ACC112 (cell line): ENCODE results near the gene CFDP1.
"Not testable (repeated sequence)": the region's sequence is repeated elsewhere in the genome, so short reads cannot be mapped to it uniquely, and the experiment has no call there.

ENCODE experiments used
- H2AFZ ChIP-seq: fragments of 200-600 bp; sonication (generic); one replicate; pipeline ENCODE4 v1.6.0; 2017; ENCODE audit warnings: antibody characterized with exemption, low read length; ENCODE audit not compliant: unreplicated experiment
- H3K27ac ChIP-seq: fragments of 200-600 bp; sonication (generic); 2 replicates; pipeline ENCODE4 v1.5.1; 2014; ENCODE audit warnings: low read depth, mild to moderate bottlenecking, antibody characterized with exemption, low read length, moderate library complexity
- H3K27me3 ChIP-seq: fragments of 200-600 bp; sonication (generic); 2 replicates; pipeline ENCODE4 v1.6.1; 2014; ENCODE audit warnings: mild to moderate bottlenecking, antibody characterized with exemption, low read length, moderate library complexity, mixed read lengths; ENCODE audit not compliant: insufficient read depth
- H3K36me3 ChIP-seq: fragments of 200-600 bp; sonication (generic); 2 replicates; pipeline ENCODE4 v1.6.1; 2016; ENCODE audit warnings: mild to moderate bottlenecking, antibody characterized with exemption, low read length, moderate library complexity, mixed read lengths; ENCODE audit not compliant: insufficient read depth
- H3K4me1 ChIP-seq: fragments of 200-600 bp; sonication (generic); one replicate; pipeline ENCODE4 v1.6.1; 2016; ENCODE audit warnings: low read length, mixed read lengths; ENCODE audit not compliant: insufficient read depth, unreplicated experiment, control insufficient read depth
- H3K4me3 ChIP-seq: fragments of 200-600 bp; sonication (generic); 2 replicates; pipeline ENCODE4 v1.5.1; 2014; ENCODE audit warnings: mild to moderate bottlenecking, low read depth, low read length
- H3K79me2 ChIP-seq: fragments of 200-600 bp; sonication (generic); one replicate; pipeline ENCODE4 v1.6.0; 2016; ENCODE audit warnings: low read length; ENCODE audit not compliant: control insufficient read depth, unreplicated experiment, insufficient read depth

CFDP1 gene

GRCh38 chr16:75293173-75293572 is 140.1 kb downstream of the CFDP1 start:
- Histone ChIP-seq H3K79me2 (no peaks in the 10 kb centered on the region), H3K36me3 (peaks cover 6% of the 10 kb centered on the region; the same call in 1 of the 2 replicates), H3K27me3 (no peaks in the 10 kb centered on the region), H3K4me1 (peaks cover 11% of the 10 kb centered on the region), H3K27ac (no peak overlapping the region), H3K4me3 (no peak overlapping the region), H2AFZ (no peak overlapping the region)

GRCh38 chr16:75292691-75293090 is 140.6 kb downstream of the CFDP1 start:
- no peaks in the 10 kb centered on the region for H3K79me2 ChIP-seq
- no peaks in the 10 kb centered on the region for H3K27me3 ChIP-seq
- no peak overlapping the region for H3K27ac ChIP-seq
- H3K4me1 ChIP-seq: peaks cover 16% of the 10 kb centered on the region
- no peak overlapping the region for H2AFZ ChIP-seq
- no peak overlapping the region for H3K4me3 ChIP-seq
- peaks cover 6% of the 10 kb centered on the region; the same call in 1 of the 2 replicates for H3K36me3 ChIP-seq

- Histone ChIP-seq H3K27me3 (no peaks in the 10 kb centered on the region), H3K36me3 (no peaks in the 10 kb centered on the region), H3K4me3 (no peak overlapping the region), H3K79me2 (no peaks in the 10 kb centered on the region), H2AFZ (no peak overlapping the region), H3K4me1 (peaks cover 17% of the 10 kb centered on the region), H3K27ac (peak overlapping the region; percentile 47)
These were observed 144.1 kb downstream of the CFDP1 start for GRCh38 chr16:75289189-75289588.

- Histone ChIP-seq H3K36me3 (no peaks in the 10 kb centered on the region), H3K27ac (peak overlapping the region; percentile 47), H2AFZ (no peak overlapping the region), H3K79me2 (no peaks in the 10 kb centered on the region), H3K27me3 (no peaks in the 10 kb centered on the region), H3K4me1 (peaks cover 17% of the 10 kb centered on the region), H3K4me3 (no peak overlapping the region)
These were observed 144.6 kb downstream of the CFDP1 start for GRCh38 chr16:75288596-75289120.

GRCh38 chr16:75288181-75288580 is 145.1 kb downstream of the CFDP1 start:
- H3K36me3 ChIP-seq: no peaks in the 10 kb centered on the region
- H3K27me3 ChIP-seq: no peaks in the 10 kb centered on the region
- no peak overlapping the region for H3K4me3 ChIP-seq
- no peak overlapping the region for H2AFZ ChIP-seq
- no peaks in the 10 kb centered on the region for H3K79me2 ChIP-seq
- H3K4me1 ChIP-seq: peaks cover 17% of the 10 kb centered on the region
- no peak overlapping the region for H3K27ac ChIP-seq

GRCh38 chr16:75287708-75288107 is 145.6 kb downstream of the CFDP1 start:
- no peaks in the 10 kb centered on the region for H3K36me3 ChIP-seq
- H3K4me1 ChIP-seq: peaks cover 17% of the 10 kb centered on the region
- H3K27ac ChIP-seq: no peak overlapping the region
- no peaks in the 10 kb centered on the region for H3K79me2 ChIP-seq
- H3K4me3 ChIP-seq: no peak overlapping the region
- H3K27me3 ChIP-seq: no peaks in the 10 kb centered on the region
- H2AFZ ChIP-seq: no peak overlapping the region

- Histone ChIP-seq H3K27ac (no peak overlapping the region), H3K4me1 (peaks cover 17% of the 10 kb centered on the region), H2AFZ (no peak overlapping the region), H3K27me3 (no peaks in the 10 kb centered on the region), H3K4me3 (no peak overlapping the region), H3K36me3 (no peaks in the 10 kb centered on the region), H3K79me2 (no peaks in the 10 kb centered on the region)
These were observed 146.9 kb downstream of the CFDP1 start for GRCh38 chr16:75286389-75286788.

- Histone ChIP-seq H3K27ac (no peak overlapping the region), H3K4me1 (peaks cover under 1% of the 10 kb centered on the region), H3K79me2 (no peaks in the 10 kb centered on the region), H3K4me3 (no peak overlapping the region), H2AFZ (no peak overlapping the region), H3K36me3 (no peaks in the 10 kb centered on the region), H3K27me3 (no peaks in the 10 kb centered on the region)
These were observed 150.6 kb downstream of the CFDP1 start for GRCh38 chr16:75282466-75283281.

GRCh38 chr16:75281826-75282225 is 151.5 kb downstream of the CFDP1 start:
- no peak overlapping the region for H3K27ac ChIP-seq
- no peaks in the 10 kb centered on the region for H3K79me2 ChIP-seq
- no peak overlapping the region for H2AFZ ChIP-seq
- H3K27me3 ChIP-seq: no peaks in the 10 kb centered on the region
- H3K4me1 ChIP-seq: no peaks in the 10 kb centered on the region
- no peaks in the 10 kb centered on the region for H3K36me3 ChIP-seq
- H3K4me3 ChIP-seq: no peak overlapping the region

- H3K79me2 ChIP-seq, H3K27ac ChIP-seq, H2AFZ ChIP-seq, H3K4me3 ChIP-seq, H3K4me1 ChIP-seq, H3K36me3 ChIP-seq, H3K27me3 ChIP-seq: not testable (repeated sequence)
These were observed 152.3 kb downstream of the CFDP1 start for GRCh38 chr16:75281009-75281408.

- Histone ChIP-seq H3K27ac (no peak overlapping the region), H2AFZ (no peak overlapping the region), H3K4me1 (no peaks in the 10 kb centered on the region), H3K79me2 (no peaks in the 10 kb centered on the region), H3K27me3 (no peaks in the 10 kb centered on the region), H3K36me3 (no peaks in the 10 kb centered on the region), H3K4me3 (no peak overlapping the region)
These were observed 152.9 kb downstream of the CFDP1 start for GRCh38 chr16:75280331-75280804.
